ENCODE data around the gene LDB3. TPM values are rescaled to one million over a fixed set of nuclear protein-coding genes. Genes with fewer than 3 reads are reported as not detected.

LDB3 gene
- total and polyA plus RNA-seq, 8 donors: 0.14 to 2.1 (median 0.44) TPM

DNA sequence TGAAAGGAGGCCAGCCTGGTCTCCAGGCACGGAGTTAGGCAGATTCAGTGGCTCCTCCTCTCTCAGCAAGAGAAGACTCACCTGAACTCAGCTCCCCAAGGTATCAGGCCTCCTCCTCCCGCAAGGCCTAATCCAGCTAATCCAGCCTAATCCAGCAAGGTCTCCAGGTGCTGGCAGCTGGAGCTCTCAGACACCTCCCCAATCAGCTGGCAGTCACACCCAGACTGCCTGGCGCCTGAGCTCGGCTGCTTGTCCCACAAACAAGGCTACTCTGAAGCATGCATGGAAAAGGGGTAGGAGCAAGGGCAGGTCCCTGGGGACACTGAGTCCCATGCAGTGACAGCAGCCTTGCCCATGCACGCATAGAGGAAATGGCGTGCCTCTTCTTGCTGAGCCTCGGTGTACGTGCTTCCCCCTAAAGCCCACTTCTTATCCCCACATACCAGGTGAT lies 17.3 kb upstream of the LDB3 start:
- Histone ChIP-seq H3K27me3 (no peaks in the 10 kb centered on the region), H3K4me1 (no peaks in the 10 kb centered on the region), H3K4me3 (no peak overlapping the region), H3K36me3 (no peaks in the 10 kb centered on the region), H3K27ac (no peak overlapping the region), H3K9me3 (no peaks in the 10 kb centered on the region)
- no peak for ATAC-seq
- intact Hi-C loops (cut with DNase I): no loop called here
- WGBS, 2 donors: 83 to 90% methylated on average over 8 of the region's 8 CpGs
- TF ChIP-seq CTCF (IDR thresholded peaks at IDR 0.05): no peak
- peak in 1 of 6 donors; percentile 8 for DNase-seq
- no peak for FAIRE-seq

DNA sequence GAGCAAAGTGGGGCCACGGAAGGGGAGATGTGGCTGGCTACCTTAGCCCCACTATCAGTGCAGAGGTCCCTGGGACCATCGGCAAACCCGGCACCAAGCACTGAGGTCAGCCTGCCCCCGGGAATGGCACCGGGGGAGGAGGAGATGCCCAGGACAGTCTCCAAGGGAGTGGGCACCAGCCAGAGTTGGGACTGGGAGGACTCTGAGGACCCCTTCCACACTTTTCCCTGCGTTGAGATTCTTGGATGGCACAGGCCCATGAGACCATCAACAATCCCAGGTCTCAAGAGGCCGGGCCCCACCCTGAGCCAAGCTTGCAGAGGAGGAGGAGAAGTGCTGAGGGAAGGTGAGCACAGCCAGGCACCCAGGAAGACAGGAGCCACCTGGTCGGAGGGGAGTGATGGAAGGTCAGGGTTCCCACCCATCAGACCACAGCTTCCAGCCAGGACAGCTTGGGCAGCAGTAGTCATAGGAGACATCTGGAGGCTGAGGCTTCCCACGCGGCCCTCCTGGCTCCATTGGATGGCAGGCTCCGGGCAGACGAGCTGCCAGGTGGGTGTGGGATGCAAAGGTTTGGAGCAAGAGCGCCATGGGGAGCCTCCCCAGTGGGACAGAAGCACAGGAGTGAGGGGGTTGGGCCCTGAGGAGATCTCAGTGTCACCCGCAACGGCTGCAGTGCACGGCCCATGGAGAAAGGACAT lies 16.5 kb upstream of the LDB3 start:
- Histone ChIP-seq H3K4me3 (no peak overlapping the region), H3K9me3 (no peaks in the 10 kb centered on the region), H3K27me3 (no peaks in the 10 kb centered on the region), H3K27ac (no peak overlapping the region), H3K4me1 (no peaks in the 10 kb centered on the region), H3K36me3 (no peaks in the 10 kb centered on the region)
- 89 to 93% methylated on average over 15 to 16 of the region's 16 CpGs for WGBS, 2 donors
- FAIRE-seq (no peak), ATAC-seq (no peak), DNase-seq (peak in 3 of 6 donors; percentile 11 to 52 (median 38))
- intact Hi-C loops (cut with DNase I): no loop called here
- no peak for TF ChIP-seq CTCF (IDR thresholded peaks at IDR 0.05)

GRCh38 chr10:86652361-86653202 lies 15.7 kb upstream of the LDB3 start:
- no peak overlapping the region for H3K27ac ChIP-seq
- no peaks in the 10 kb centered on the region for H3K27me3 ChIP-seq
- TF ChIP-seq CTCF (IDR thresholded peaks at IDR 0.05): no peak
- no peaks in the 10 kb centered on the region for H3K9me3 ChIP-seq
- ATAC-seq (no peak), FAIRE-seq (no peak), DNase-seq (peak in 3 of 6 donors; percentile 6 to 41 (median 40))
- intact Hi-C loops (cut with DNase I): no loop called here
- H3K36me3 ChIP-seq: no peaks in the 10 kb centered on the region
- H3K4me3 ChIP-seq: no peak overlapping the region
- no peaks in the 10 kb centered on the region for H3K4me1 ChIP-seq
- 81 to 84% methylated on average over 14 of the region's 14 CpGs for WGBS, 2 donors

DNA sequence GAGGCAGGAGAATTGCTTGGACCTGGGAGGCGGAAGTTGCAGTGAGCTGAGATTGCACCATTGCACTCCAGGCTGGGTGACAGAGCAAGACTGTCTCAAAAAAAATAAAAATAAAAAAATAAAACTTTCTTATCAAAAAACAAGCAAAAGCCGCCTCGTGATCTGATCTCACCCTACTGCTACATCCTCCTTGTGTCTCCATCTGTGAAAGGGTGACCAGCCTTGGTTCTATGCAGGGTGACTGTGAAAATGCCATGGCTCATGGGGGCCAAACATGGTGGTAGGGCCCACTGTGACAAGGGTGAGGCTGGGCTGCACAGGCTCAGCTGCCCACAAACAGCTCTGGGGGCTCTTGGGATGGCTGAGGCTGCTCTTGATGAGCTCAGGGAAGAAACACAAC lies 14.9 kb upstream of the LDB3 start:
- Histone ChIP-seq H3K4me3 (no peak overlapping the region), H3K9me3 (no peaks in the 10 kb centered on the region), H3K4me1 (no peaks in the 10 kb centered on the region), H3K27ac (no peak overlapping the region), H3K36me3 (no peaks in the 10 kb centered on the region), H3K27me3 (no peaks in the 10 kb centered on the region)
- FAIRE-seq (no peak), ATAC-seq (no peak), DNase-seq (peak in 2 of 6 donors; percentile 10 to 18)
- no peak for TF ChIP-seq CTCF (IDR thresholded peaks at IDR 0.05)
- 81 to 85% methylated on average over 3 of the region's 3 CpGs for WGBS, 2 donors
- intact Hi-C loops (cut with DNase I): no loop called here

Measured in pancreas (tissue), 10 donors.